Panc1 (cell line): ENCODE results near the gene RNF212. TPM values are rescaled to one million over a fixed set of nuclear protein-coding genes. Genes with fewer than 3 reads are reported as not detected.

Source experiments
- ATAC-seq: fragments of 200-7000 bp; cut with Tn5 transposase; 2 replicates; pipeline ENCODE4 v1.9.1; 2020; ENCODE audit warnings: mild to moderate bottlenecking, moderate library complexity
- BruUV-seq: library from RNA; stranded (reverse); fragments of 400-500 nt; replicated peaks from 2 replicates; lab custom pipeline; 2021; lab: Mats Ljungman, UMichigan
- CTCF ChIA-PET: fragments of 300-600 bp; sonication (Branson Sonifier 250); formaldehyde crosslinking; loops from one replicate; lab custom pipeline; 2022; ENCODE audit warnings: antibody characterized with exemption; lab: Charles Lee
- POLR2A ChIA-PET: fragments of 300-600 bp; sonication (Branson Sonifier 250); formaldehyde crosslinking; loops from one replicate; lab custom pipeline; 2022; ENCODE audit warnings: antibody characterized with exemption; lab: Charles Lee
- DNase-seq: peaks from one replicate; pipeline ENCODE4 v3.0.0-alpha.2; 2010; ENCODE audit warnings: low read depth, low spot score
- H3K27ac ChIP-seq: 2 replicates; pipeline ENCODE4 v1.5.1; 2011; ENCODE audit warnings: mild to moderate bottlenecking, low read length, inconsistent platforms
- H3K27me3 ChIP-seq: fragments of 200-500 bp; sonication (Bioruptor generic); 2 replicates; pipeline ENCODE4 v1.6.0; 2014; ENCODE audit warnings: low read length, inconsistent platforms; ENCODE audit not compliant: control insufficient read depth, insufficient read depth
- H3K36me3 ChIP-seq: fragments of 200-500 bp; sonication (Bioruptor generic); 2 replicates; pipeline ENCODE4 v1.5.1; 2014; ENCODE audit warnings: inconsistent platforms, mild to moderate bottlenecking, low read length, moderate library complexity; ENCODE audit not compliant: control insufficient read depth, insufficient read depth
- H3K4me1 ChIP-seq: 2 replicates; pipeline ENCODE4 v1.5.1; 2011; ENCODE audit warnings: inconsistent platforms, mild to moderate bottlenecking, low read length, moderate library complexity; ENCODE audit not compliant: control insufficient read depth, insufficient read depth
- H3K4me3 ChIP-seq, 2 experiments: 2 replicates each; pipeline ENCODE4 v1.5.1; 2011 to 2012; ENCODE audit warnings: low read depth in 2 of 2, low read length in 2 of 2, mild to moderate bottlenecking in 2 of 2, inconsistent platforms in 1 of 2, moderate library complexity in 1 of 2
- H3K9me3 ChIP-seq: fragments of 200-500 bp; sonication (Bioruptor generic); 2 replicates; pipeline ENCODE4 v1.5.1; 2014; ENCODE audit warnings: low read depth, mild to moderate bottlenecking, inconsistent platforms, low read length, moderate library complexity; ENCODE audit not compliant: control insufficient read depth, insufficient read depth
- CTCF ChIP-seq: fragments of 450-650 bp; IDR thresholded peaks from 2 replicates; pipeline ENCODE4 v1.5.1; 2017; ENCODE audit warnings: mild to moderate bottlenecking
- POLR2AphosphoS5 ChIP-seq: IDR thresholded peaks from 2 replicates; pipeline ENCODE4 v1.6.1; 2012; ENCODE audit warnings: mild to moderate bottlenecking, low read depth, low read length, moderate library complexity
- REST ChIP-seq, 2 experiments: IDR thresholded peaks; 2 replicates each; pipeline ENCODE4 v1.6.1; 2011 to 2012; ENCODE audit warnings: low read depth in 2 of 2, control low read depth in 1 of 2, low read length in 1 of 2, mild to moderate bottlenecking in 1 of 2, moderate library complexity in 1 of 2; ENCODE audit not compliant: insufficient read depth in 1 of 2
- SIN3A ChIP-seq: IDR thresholded peaks from 2 replicates; pipeline ENCODE4 v1.6.1; 2012; ENCODE audit warnings: low read depth, mild to moderate bottlenecking, low read length, moderate library complexity, borderline replicate concordance; ENCODE audit not compliant: insufficient read depth
- TCF7L2 ChIP-seq: IDR thresholded peaks from 2 replicates; pipeline ENCODE4 v1.6.1; 2011; ENCODE audit warnings: mild to moderate bottlenecking, low read depth, low read length, inconsistent platforms
- in situ Hi-C: cut with HindIII; loops from 2 replicates; pipeline ENCODE4 v1.10.0; 2016; ENCODE audit warnings: low sequenced_read_pairs, low pct_unique_long_range_greater_than_20kb
- intact Hi-C: fragments of 100-400 bp; cut with micrococcal nuclease; formaldehyde crosslinking; loops from one replicate; pipeline ENCODE4 v1.10.0; 2022; ENCODE audit not compliant: unreplicated experiment
- total RNA-seq: library from RNA; stranded (reverse); gene quantifications from one replicate; pipeline ENCODE4 v1.2.1, GENCODE V29; 2021; ENCODE audit not compliant: unreplicated experiment

RNF212 gene
- total RNA-seq, 1 experiment from 2014 or later: not detected

GRCh38 chr4:1060621-1061020 is 52.7 kb downstream of the RNF212 start:
- TF ChIP-seq TCF7L2: no peak
- no peak for TF ChIP-seq CTCF
- no peak for TF ChIP-seq SIN3A
- no peak for TF ChIP-seq REST (IDR thresholded peaks at IDR 0.05; ENCODE audit: insufficient read depth in 1 of 2, low read depth in 2 of 2, low read length in 1 of 2)
- TF ChIP-seq POLR2AphosphoS5: no peak

GRCh38 chr4:1060121-1060520 is 53.2 kb downstream of the RNF212 start:
- ChIA-PET CTCF (no interaction called here), POLR2A (no interaction called here)
- Histone ChIP-seq H3K27me3 (no peaks in the 10 kb centered on the region), H3K4me3 (no peak overlapping the region), H3K36me3 (no peaks in the 10 kb centered on the region), H3K9me3 (no peaks in the 10 kb centered on the region), H3K4me1 (no peaks in the 10 kb centered on the region), H3K27ac (no peak overlapping the region)
- intact Hi-C loops (no loop called here), in situ Hi-C loops (no loop called here)
- BruUV-seq: no TSS peak
- TF ChIP-seq CTCF (no peak), SIN3A (no peak), TCF7L2 (no peak), POLR2AphosphoS5 (no peak), REST (IDR thresholded peaks at IDR 0.05; ENCODE audit: insufficient read depth in 1 of 2, low read depth in 2 of 2, low read length in 1 of 2) (no peak)
- no peak for DNase-seq
- ATAC-seq: no peak

More at GRCh38 chr4:1060621-1061020, 52.7 kb downstream of the RNF212 start:
- H3K27ac ChIP-seq: no peak overlapping the region
- ChIA-PET POLR2A (no interaction called here), CTCF (no interaction called here)
- no TSS peak for BruUV-seq
- no peaks in the 10 kb centered on the region for H3K36me3 ChIP-seq
- ATAC-seq (no peak), DNase-seq (no peak)
- H3K4me3 ChIP-seq: no peak overlapping the region
- in situ Hi-C loops: no loop called here
- no peaks in the 10 kb centered on the region for H3K4me1 ChIP-seq
- H3K27me3 ChIP-seq: no peaks in the 10 kb centered on the region
- intact Hi-C loops: no loop called here
- no peaks in the 10 kb centered on the region for H3K9me3 ChIP-seq
